ENCODE results near the gene CAMK2N1. TPM values are rescaled to one million over a fixed set of nuclear protein-coding genes. Genes with fewer than 3 reads are reported as not detected.
A peak's percentile ranks its signal among the peaks of the same experiment; 100 is the strongest.
"Not testable (repeated sequence)": the region's sequence is repeated elsewhere in the genome, so short reads cannot be mapped to it uniquely, and the experiment has no call there.

The CAMK2N1 gene
- total and polyA plus RNA-seq, 2 of the 13 experiments (the other 11 are each of a cell fraction or from before 2014, with no cell fraction given), result 38.0 to 38.6 TPM

DNA sequence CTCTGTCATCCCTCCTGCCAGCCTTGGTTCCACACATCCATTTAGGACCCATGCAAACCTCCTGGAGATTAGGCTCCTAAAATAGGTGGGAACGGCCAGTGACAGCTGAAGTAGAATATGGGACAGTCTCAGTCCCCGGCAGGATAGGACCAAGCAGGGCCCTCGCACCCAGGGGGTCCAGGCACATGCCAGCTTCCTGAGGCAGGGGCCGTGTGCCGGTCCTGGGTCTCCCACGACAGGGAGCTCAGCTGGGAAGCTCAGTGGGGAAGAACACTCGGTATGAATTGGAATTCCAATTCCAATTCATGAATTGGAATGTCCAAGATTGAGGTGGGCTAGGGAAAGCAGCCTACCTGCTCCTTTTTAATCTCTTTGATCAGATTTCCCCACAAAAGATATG, 12.1 kb upstream of the CAMK2N1 start:
- ChIA-PET CTCF (ENCODE audit: low intra/inter-chr PET ratio, low total read pairs) (no interaction called here), POLR2A (no interaction called here)
- Histone ChIP-seq H3K9me3 (ENCODE audit: low read length) (no peaks in the 10 kb centered on the region), H2AFZ (ENCODE audit: low read length) (no peak overlapping the region), H3K4me2 (ENCODE audit: low read depth, low read length) (no peak overlapping the region), H3K36me3 (replicated peaks in 1 of 2; ENCODE audit: control insufficient read depth in 1 of 2, insufficient read depth in 2 of 2, low read length in 2 of 2) (peaks cover 18 to 39% of the 10 kb centered on the region in 2 experiments; a peak in 4 of 5 replicates), H3K4me1 (ENCODE audit: insufficient read depth, low read length) (peaks cover 29% of the 10 kb centered on the region), H4K20me1 (ENCODE audit: insufficient read depth, low read length) (no peaks in the 10 kb centered on the region), H3K79me2 (ENCODE audit: insufficient read depth, low read length) (no peaks in the 10 kb centered on the region), H3K27me3 (ENCODE audit: control insufficient read depth in 1 of 2, insufficient read depth in 2 of 2, low read length in 2 of 2) (peaks cover 0 to 2% of the 10 kb centered on the region in 2 experiments; a peak in 1 of 5 replicates), H3K27ac (ENCODE audit: extremely low read length, insufficient read depth, low read length) (no peak overlapping the region), H3K9ac (ENCODE audit: insufficient read depth, low read depth, low read length) (no peak overlapping the region), H3K4me3 (replicated peaks in 1 of 3; ENCODE audit: insufficient read depth in 1 of 3, low read depth in 2 of 3, low read length in 3 of 3) (no peak overlapping the region)
- BruUV-seq (replicated peaks), result no TSS peak
- WGBS (ENCODE audit: low lambda C conversion rate), result 91% methylated on average over 6 of the region's 7 CpGs
- in situ Hi-C loops (cut with HindIII; ENCODE audit: extremely low pct_ligation_motif_present, low pct_unique_long_range_greater_than_20kb) (loop anchor here (10.0 kb wide), 1 partner anchor 63 kb away; no protein-coding TSS in a partner anchor), intact Hi-C loops (cut with micrococcal nuclease; ENCODE audit: unreplicated experiment) (no loop called here)
- DNase-seq (ENCODE audit: low spot score) (no peak), ATAC-seq (no peak), FAIRE-seq (no peak)
- TF ChIP-seq BORCS8-MEF2B (CRISPR knock-in tag; IDR thresholded peaks at IDR 0.05) (no peak), POLR2A (IDR thresholded peaks at IDR 0.05; ENCODE audit: insufficient read depth in 1 of 2, low read depth in 2 of 2, low read length in 2 of 2) (0 out of 4 replicates have a peak, but pooled peaks of 1 of the 2 experiments have one; percentile 6)

DNA sequence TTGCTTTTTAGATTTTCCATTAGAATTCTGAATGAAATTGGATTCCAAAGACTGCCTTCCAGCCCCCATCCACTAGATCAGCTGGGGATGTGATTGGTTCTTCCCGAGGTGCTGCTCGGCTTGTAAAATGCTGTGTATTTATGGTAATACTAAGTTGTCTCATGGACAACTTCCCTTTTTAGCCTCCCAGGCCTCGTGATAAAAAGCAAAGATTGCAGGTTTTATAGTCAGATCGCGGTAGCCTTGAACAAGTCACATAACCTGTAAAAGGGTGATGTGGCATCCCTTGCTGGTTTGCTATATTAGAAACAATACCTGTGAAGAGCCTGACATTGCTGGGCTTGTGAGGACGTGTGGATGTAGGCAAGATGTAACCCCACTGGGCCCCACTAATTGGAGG, 11.5 kb upstream of the CAMK2N1 start:
- Histone ChIP-seq H3K4me2 (ENCODE audit: low read depth, low read length) (no peak overlapping the region), H3K36me3 (replicated peaks in 1 of 2; ENCODE audit: control insufficient read depth in 1 of 2, insufficient read depth in 2 of 2, low read length in 2 of 2) (peaks cover 18 to 36% of the 10 kb centered on the region in 2 experiments; a peak in 4 of 5 replicates), H4K20me1 (ENCODE audit: insufficient read depth, low read length) (no peaks in the 10 kb centered on the region), H2AFZ (ENCODE audit: low read length) (no peak overlapping the region), H3K9me3 (ENCODE audit: low read length) (no peaks in the 10 kb centered on the region), H3K4me3 (replicated peaks in 1 of 3; ENCODE audit: insufficient read depth in 1 of 3, low read depth in 2 of 3, low read length in 3 of 3) (no peak overlapping the region), H3K4me1 (ENCODE audit: insufficient read depth, low read length) (peaks cover 35% of the 10 kb centered on the region), H3K9ac (ENCODE audit: insufficient read depth, low read depth, low read length) (no peak overlapping the region), H3K27me3 (ENCODE audit: control insufficient read depth in 1 of 2, insufficient read depth in 2 of 2, low read length in 2 of 2) (peaks cover 0 to 8% of the 10 kb centered on the region in 2 experiments; a peak in 3 of 5 replicates), H3K27ac (ENCODE audit: extremely low read length, insufficient read depth, low read length) (no peak overlapping the region), H3K79me2 (ENCODE audit: insufficient read depth, low read length) (no peaks in the 10 kb centered on the region)
- in situ Hi-C loops (cut with HindIII; ENCODE audit: extremely low pct_ligation_motif_present, low pct_unique_long_range_greater_than_20kb), result loop anchor here (10.0 kb wide), 1 partner anchor 63 kb away; no protein-coding TSS in a partner anchor
- POLR2A ChIA-PET, result no interaction called here
- TF ChIP-seq ZNF674 (CRISPR knock-in tag; IDR thresholded peaks at IDR 0.05; ENCODE audit: low read depth) (no peak), SKI (IDR thresholded peaks at IDR 0.05; ENCODE audit: partially characterized antibody) (no peak), SMARCE1 (IDR thresholded peaks at IDR 0.05; ENCODE audit: borderline replicate concordance) (no peak), KLF12 (CRISPR knock-in tag; IDR thresholded peaks at IDR 0.05; ENCODE audit: borderline replicate concordance) (no peak), ZNF772 (CRISPR knock-in tag; IDR thresholded peaks at IDR 0.05) (no peak)
- TF ChIP-seq, protein P1, sequence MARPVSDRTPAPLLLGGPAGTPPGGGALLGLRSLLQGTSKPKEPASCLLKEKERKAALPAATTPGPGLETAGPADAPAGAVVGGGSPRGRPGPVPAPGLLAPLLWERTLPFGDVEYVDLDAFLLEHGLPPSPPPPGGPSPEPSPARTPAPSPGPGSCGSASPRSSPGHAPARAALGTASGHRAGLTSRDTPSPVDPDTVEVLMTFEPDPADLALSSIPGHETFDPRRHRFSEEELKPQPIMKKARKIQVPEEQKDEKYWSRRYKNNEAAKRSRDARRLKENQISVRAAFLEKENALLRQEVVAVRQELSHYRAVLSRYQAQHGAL (CRISPR knock-in tag; IDR thresholded peaks at IDR 0.05; ENCODE audit: not compliant biosample characterization), result no peak
- TF ChIP-seq, protein P2, sequence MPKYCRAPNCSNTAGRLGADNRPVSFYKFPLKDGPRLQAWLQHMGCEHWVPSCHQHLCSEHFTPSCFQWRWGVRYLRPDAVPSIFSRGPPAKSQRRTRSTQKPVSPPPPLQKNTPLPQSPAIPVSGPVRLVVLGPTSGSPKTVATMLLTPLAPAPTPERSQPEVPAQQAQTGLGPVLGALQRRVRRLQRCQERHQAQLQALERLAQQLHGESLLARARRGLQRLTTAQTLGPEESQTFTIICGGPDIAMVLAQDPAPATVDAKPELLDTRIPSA (CRISPR knock-in tag; IDR thresholded peaks at IDR 0.05; ENCODE audit: borderline replicate concordance), result no peak
- intact Hi-C loops (cut with micrococcal nuclease; ENCODE audit: unreplicated experiment), result no loop called here
- 88% methylated on average over 6 of the region's 6 CpGs for WGBS (ENCODE audit: low lambda C conversion rate)
- CTCF ChIA-PET (ENCODE audit: low intra/inter-chr PET ratio, low total read pairs), result no interaction called here
- BruUV-seq (replicated peaks), result no TSS peak
- no peak for DNase-seq (ENCODE audit: low spot score)
- FAIRE-seq, result no peak
- ATAC-seq, result no peak

- POLR2A ChIA-PET, result interaction anchor here (0.7 kb wide), 1 partner anchor 10 kb away, joined by 3 read pairs; the partner anchor contains the start of gene CAMK2N1
- H4K20me1 ChIP-seq (ENCODE audit: insufficient read depth, low read length); H3K9ac ChIP-seq (ENCODE audit: insufficient read depth, low read depth, low read length); H3K4me3 ChIP-seq (replicated peaks in 1 of 3; ENCODE audit: insufficient read depth in 1 of 3, low read depth in 2 of 3, low read length in 3 of 3); FAIRE-seq; DNase-seq (ENCODE audit: low spot score); H3K27ac ChIP-seq (ENCODE audit: extremely low read length, insufficient read depth, low read length); BruUV-seq (replicated peaks); CTCF ChIA-PET (ENCODE audit: low intra/inter-chr PET ratio, low total read pairs); H2AFZ ChIP-seq (ENCODE audit: low read length); H3K9me3 ChIP-seq (ENCODE audit: low read length); intact Hi-C loops (cut with micrococcal nuclease; ENCODE audit: unreplicated experiment); H3K4me2 ChIP-seq (ENCODE audit: low read depth, low read length); H3K79me2 ChIP-seq (ENCODE audit: insufficient read depth, low read length); ATAC-seq: not testable (repeated sequence)
- in situ Hi-C loops (cut with HindIII; ENCODE audit: extremely low pct_ligation_motif_present, low pct_unique_long_range_greater_than_20kb), result loop anchor here (10.0 kb wide), 1 partner anchor 62 kb away; no protein-coding TSS in a partner anchor
- Histone ChIP-seq H3K36me3 (replicated peaks in 1 of 2; ENCODE audit: control insufficient read depth in 1 of 2, insufficient read depth in 2 of 2, low read length in 2 of 2) (peaks cover 14 to 31% of the 10 kb centered on the region in 2 experiments; a peak in 4 of 5 replicates), H3K27me3 (ENCODE audit: control insufficient read depth in 1 of 2, insufficient read depth in 2 of 2, low read length in 2 of 2) (peaks cover 0 to 10% of the 10 kb centered on the region in 2 experiments; a peak in 4 of 5 replicates), H3K4me1 (ENCODE audit: insufficient read depth, low read length) (peaks cover 41% of the 10 kb centered on the region)
- 83% methylated on average over 10 of the region's 12 CpGs for WGBS (ENCODE audit: low lambda C conversion rate)
Observed at GRCh38 chr1:20496725-20497383, 10.8 kb upstream of the CAMK2N1 start.
